ENCODE data around the gene PPIA.
"Not testable (repeated sequence)": the region's sequence is repeated elsewhere in the genome, so short reads cannot be mapped to it uniquely, and the experiment has no call there.

The PPIA gene

DNA sequence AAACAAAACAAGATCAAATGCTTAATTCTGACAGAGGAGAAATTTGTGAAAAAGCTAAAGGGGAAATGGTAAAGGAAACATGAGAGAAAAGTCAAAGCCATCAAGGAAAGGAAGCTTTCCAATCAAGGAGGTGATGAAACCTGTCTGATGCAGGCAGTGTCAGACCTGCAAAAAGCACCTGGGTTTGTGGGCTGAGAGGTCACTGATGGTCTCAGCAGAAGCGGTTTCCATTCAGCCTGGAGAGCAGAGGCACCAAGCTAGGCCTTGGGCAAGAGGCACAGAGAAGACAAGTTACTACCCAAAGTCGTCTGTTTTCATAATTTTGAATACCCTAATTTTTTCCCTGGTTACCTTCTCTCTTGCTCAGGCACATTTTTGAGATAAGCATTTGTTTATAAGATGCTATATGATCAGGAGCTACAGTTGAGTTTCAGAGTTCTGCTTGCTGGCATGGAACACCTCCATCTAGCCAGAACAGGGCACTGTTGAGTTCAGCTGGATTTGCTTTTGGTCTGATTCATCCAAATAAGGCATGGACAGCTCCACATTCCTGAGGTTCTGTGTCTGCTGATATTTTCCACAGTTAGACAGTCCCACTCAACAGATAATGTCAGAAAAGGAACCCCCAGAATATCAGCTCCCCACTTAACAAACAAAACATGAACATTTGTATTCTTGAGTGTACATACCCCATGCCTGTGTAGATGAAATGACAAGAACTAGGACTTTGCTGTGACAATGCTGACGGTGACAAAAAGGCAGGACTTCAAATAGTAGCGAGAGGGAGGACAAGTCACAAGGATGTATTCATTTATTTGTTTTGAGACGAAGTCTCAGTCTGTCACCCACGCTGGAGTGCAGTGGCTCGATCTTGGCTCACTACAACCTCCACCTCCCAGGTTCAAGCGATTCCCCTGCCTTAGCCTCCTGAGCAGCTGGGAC is 4.9 kb upstream of the PPIA start:
- DNase-seq = no peak

- DNase-seq = no peak
Observed at GRCh38 chr7:44793919-44794318, 2.6 kb upstream of the PPIA start.

DNA sequence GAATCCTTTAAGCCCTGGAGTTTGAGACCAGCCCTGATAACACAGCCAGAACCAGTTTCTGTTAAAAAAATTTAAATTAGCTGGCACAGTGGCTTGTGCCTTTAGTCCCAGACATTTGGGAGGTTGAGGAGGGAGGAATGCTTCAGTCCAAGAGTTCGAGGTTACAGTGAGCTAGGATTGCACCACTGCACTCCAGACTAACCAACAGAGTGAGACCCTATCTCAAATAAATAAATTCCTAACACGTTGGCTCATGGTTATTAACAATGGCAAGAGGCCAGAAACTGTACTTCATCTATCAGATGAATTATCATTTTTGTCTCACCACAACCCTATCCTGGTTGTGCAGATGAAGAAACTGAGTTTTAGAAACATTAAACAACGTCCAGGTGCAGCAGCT is 2.1 kb upstream of the PPIA start:
- no peak for DNase-seq

DNA sequence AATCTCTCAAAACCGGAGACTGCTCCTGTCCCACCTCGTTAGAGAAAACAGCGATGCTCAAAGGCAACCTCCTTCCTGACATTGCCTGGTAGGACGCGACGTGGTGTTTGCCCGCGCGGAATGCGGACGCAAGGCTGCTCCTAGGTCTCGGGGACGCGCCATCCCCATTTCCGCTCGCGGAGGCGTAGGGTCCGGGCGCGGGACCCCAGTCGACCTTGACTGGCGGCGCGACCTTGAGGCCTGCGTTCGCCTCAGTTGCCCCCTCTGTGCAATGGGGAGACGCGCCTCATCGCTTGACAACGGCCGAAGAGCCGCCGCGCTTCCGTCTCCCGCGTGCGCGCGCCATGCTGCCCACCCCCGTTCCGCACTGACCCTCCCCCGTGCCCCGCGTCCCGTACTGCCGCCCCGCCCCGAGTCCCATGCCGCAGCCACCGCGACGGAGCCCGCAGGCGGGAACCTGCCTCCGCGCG is 412 bp upstream of the PPIA start:
- DNase-seq = no peak

- peak; percentile 91 for DNase-seq
Observed at GRCh38 chr7:44797329-44798258, 1.1 kb downstream of the PPIA start.

GRCh38 chr7:44798649-44799305 is 2.3 kb downstream of the PPIA start:
- no peak for DNase-seq

DNA sequence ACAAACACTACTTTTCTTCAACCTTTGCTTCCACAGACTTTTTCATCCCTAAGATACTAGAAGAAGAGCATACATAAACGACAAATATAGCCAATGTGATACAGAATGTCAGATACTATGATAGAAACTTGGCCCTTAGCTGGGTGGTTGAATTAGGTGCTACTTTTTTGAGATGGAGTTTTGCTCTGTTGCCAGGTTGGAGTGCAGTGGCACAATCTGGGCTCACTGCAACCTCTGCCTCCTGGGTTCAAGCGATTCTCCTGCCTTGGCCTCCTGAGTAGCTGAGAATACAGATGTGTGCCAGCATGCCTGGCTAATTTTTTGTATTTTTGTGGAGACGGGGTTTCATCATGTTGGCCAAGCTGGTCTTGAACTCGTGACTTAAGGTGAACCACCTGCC is 3.5 kb downstream of the PPIA start:
- DNase-seq = no peak

DNA sequence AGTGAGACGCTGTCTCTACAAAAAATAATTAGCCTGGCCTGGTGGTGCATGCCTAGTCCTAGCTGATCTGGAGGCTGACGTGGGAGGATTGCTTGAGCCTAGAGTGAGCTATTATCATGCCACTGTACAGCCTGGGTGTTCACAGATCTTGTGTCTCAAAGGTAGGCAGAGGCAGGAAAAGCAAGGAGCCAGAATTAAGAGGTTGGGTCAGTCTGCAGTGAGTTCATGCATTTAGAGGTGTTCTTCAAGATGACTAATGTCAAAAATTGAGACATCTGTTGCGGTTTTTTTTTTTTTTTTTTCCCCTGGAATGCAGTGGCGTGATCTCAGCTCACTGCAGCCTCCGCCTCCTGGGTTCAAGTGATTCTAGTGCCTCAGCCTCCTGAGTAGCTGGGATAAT is 5.4 kb downstream of the PPIA start:
- no peak for DNase-seq

- no peak for DNase-seq
Observed at GRCh38 chr7:44802418-44803025, 6.0 kb downstream of the PPIA start.

GRCh38 chr7:44803828-44804519 is 7.5 kb downstream of the PPIA start:
- not testable (repeated sequence) for DNase-seq

DNA sequence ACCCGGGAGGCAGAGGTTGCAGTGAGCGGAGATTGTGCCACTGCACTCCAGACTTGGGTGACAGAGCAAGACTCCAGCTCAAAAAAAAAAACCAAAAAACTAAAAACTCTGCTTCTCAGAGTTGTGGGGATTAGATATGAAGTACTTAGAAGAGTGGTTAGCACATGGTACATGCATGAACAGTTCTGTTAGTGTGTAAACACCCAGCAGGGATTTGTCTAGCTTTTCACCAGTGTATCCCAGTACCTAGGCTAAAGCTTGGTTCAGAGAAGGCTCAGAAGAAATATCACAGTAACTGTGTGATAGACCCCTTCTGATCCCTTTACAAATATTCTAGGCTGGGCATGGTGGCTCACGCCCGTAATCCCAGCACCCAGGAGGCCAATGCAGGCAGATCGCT is 9.5 kb downstream of the PPIA start:
- no peak for DNase-seq

GRCh38 chr7:44808914-44809393 is 12.5 kb downstream of the PPIA start:
- no peak for DNase-seq

DNA sequence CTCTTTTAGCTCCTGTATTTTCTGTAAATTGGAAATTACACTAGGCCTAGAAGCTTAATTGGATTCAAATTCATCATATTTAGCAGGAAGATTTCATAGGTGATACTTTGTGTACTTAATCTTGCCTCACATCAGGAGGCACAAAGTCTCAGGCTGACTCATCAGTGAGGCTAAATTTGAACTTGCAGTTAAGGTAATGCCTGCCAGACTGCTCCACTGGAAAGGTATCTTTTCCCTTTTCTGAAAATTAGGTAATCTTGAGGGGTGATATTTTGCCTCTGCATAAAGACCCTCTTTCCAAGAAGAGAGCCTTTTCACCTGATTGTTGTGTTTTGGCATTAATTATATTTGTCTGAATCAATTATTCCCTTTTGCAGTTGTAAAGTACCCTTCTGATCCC is 14.6 kb downstream of the PPIA start:
- no peak for DNase-seq

DNA sequence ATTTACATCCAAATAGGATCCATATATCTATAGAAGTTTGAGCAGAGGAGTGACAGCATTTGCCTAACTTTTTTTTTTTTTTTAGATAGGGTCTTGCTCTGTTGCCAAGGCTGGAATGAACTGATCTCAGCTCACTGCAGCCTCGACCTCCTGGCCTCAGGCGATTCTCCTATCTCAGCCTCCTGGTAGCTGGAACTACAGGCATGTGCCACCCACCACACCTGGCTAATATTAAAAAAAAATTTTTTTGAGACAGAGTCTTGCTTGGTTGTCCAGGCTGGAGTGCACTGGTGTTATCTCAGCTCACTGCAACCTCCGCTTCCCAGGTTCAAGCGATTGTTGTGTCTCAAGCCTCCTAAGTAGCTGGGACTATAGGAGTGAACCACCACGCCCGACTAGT is 15.1 kb downstream of the PPIA start:
- DNase-seq = no peak

GRCh38 chr7:44814919-44815318 is 18.4 kb downstream of the PPIA start:
- no peak for DNase-seq

- no peak for DNase-seq
Observed at GRCh38 chr7:44819292-44819691, 22.8 kb downstream of the PPIA start.

DNA sequence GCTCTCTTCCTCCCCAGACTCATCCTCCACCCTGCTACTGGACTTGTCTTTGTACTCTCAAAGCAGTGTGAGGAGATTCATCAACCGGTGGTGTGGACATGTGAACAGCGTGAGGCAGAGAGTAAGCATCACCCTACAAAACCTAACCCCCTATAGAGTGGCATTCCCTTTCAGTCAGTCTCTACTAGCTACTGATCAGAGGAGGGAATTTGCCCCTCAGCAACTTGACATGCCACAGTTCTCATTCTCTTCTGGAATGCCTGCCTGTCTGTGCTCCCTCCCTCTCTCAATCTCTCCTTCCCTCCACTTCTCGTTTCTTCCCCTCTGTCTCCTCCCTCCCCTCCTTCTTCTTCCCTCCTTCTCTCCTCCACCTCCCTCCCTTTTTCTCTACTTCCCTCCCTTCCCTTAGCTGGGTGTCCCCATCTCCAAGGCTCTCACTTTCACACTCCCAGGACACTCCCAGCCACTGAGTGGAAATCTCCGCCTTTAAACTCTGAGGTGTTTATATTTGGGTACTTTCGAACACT is 26.8 kb downstream of the PPIA start:
- no peak for DNase-seq

GRCh38 chr7:44824894-44825526 is 28.5 kb downstream of the PPIA start:
- DNase-seq = no peak

- DNase-seq = no peak
Observed at GRCh38 chr7:44827567-44827966, 31.1 kb downstream of the PPIA start.

DNA sequence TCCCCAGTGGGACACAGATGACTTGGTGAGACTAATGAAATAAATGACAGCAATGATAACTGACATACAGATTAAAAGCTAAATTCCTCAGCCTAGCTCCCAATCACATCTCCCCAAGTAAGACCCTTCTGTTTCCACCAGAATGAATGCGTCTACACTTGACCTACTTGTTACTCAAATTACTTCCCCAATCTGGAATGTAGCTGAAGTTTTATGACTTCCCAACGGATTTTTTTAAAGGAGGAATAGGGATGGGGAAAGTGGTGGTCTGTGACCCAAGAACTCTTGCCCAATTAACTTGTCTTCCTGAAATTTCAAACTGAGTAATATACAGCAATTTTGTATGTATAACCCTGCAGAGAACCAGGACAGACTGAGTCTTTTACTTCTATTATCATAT is 42.3 kb downstream of the PPIA start:
- DNase-seq = no peak

DNA sequence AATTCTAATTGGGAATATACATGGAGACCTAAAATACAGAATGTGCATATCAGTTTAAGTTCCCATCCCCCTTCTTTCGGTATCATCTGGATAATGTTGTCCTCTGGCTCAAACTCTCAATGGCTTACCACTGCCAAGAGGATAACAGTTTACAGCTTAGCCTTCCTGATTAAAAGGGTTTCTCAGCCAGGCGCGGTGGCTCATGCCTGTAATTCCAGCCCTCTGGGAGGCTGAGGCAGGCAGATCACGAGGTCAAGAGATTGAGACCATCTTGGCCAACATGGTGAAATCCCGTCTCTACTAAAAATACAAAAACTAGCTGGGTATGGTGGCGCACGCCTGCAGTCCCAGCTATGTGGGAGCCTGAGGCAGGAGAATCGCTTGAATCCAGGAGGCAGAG is 46.2 kb downstream of the PPIA start:
- DNase-seq = not testable (repeated sequence)

Measured in CD4-positive, alpha-beta T cell treated with Interleukin-21 for 1 hour (primary cell).